ENCODE results near the gene BLVRB. TPM values are rescaled to one million over a fixed set of nuclear protein-coding genes. Genes with fewer than 3 reads are reported as not detected.

BLVRB gene
- total RNA-seq, 1 donor from 2014 or later, result 132 TPM

GRCh38 chr19:40511487-40511886 is 45.9 kb upstream of the BLVRB start:
- H3K9me3 ChIP-seq, result no peaks in the 10 kb centered on the region
- H3K36me3 ChIP-seq, result no peaks in the 10 kb centered on the region
- H3K27ac ChIP-seq, result no peak overlapping the region
- intact Hi-C loops (cut with DNase I), result no loop called here
- TF ChIP-seq, protein P1, sequence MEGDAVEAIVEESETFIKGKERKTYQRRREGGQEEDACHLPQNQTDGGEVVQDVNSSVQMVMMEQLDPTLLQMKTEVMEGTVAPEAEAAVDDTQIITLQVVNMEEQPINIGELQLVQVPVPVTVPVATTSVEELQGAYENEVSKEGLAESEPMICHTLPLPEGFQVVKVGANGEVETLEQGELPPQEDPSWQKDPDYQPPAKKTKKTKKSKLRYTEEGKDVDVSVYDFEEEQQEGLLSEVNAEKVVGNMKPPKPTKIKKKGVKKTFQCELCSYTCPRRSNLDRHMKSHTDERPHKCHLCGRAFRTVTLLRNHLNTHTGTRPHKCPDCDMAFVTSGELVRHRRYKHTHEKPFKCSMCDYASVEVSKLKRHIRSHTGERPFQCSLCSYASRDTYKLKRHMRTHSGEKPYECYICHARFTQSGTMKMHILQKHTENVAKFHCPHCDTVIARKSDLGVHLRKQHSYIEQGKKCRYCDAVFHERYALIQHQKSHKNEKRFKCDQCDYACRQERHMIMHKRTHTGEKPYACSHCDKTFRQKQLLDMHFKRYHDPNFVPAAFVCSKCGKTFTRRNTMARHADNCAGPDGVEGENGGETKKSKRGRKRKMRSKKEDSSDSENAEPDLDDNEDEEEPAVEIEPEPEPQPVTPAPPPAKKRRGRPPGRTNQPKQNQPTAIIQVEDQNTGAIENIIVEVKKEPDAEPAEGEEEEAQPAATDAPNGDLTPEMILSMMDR (IDR thresholded peaks at IDR 0.05), result no peak
- no peak for DNase-seq
- no peaks in the 10 kb centered on the region for H3K4me1 ChIP-seq
- ATAC-seq, result no peak
- peaks cover 43% of the 10 kb centered on the region for H3K27me3 ChIP-seq
- H3K4me3 ChIP-seq, result no peak overlapping the region

- no peak overlapping the region for H3K4me3 ChIP-seq
- TF ChIP-seq, protein P1 (IDR thresholded peaks at IDR 0.05), result no peak
- peaks cover 41% of the 10 kb centered on the region for H3K27me3 ChIP-seq
- H3K27ac ChIP-seq, result no peak overlapping the region
- H3K9me3 ChIP-seq, result no peaks in the 10 kb centered on the region
- intact Hi-C loops (cut with DNase I), result no loop called here
- no peaks in the 10 kb centered on the region for H3K4me1 ChIP-seq
- no peak for DNase-seq
- no peak for ATAC-seq
- H3K36me3 ChIP-seq, result no peaks in the 10 kb centered on the region
Measured at GRCh38 chr19:40510526-40511115, 45.1 kb upstream of the BLVRB start.

GRCh38 chr19:40508739-40509260 is 43.3 kb upstream of the BLVRB start:
- DNase-seq, result no peak
- TF ChIP-seq, protein P1 (IDR thresholded peaks at IDR 0.05), result no peak
- H3K27me3 ChIP-seq, result peaks cover 24% of the 10 kb centered on the region
- H3K27ac ChIP-seq, result no peak overlapping the region
- H3K36me3 ChIP-seq, result no peaks in the 10 kb centered on the region
- H3K9me3 ChIP-seq, result no peaks in the 10 kb centered on the region
- intact Hi-C loops (cut with DNase I), result no loop called here
- H3K4me3 ChIP-seq, result no peak overlapping the region
- no peak for ATAC-seq
- no peaks in the 10 kb centered on the region for H3K4me1 ChIP-seq

GRCh38 chr19:40507892-40508291 is 42.3 kb upstream of the BLVRB start:
- Histone ChIP-seq H3K27me3 (peaks cover 15% of the 10 kb centered on the region), H3K27ac (no peak overlapping the region), H3K36me3 (no peaks in the 10 kb centered on the region), H3K4me3 (no peak overlapping the region), H3K9me3 (no peaks in the 10 kb centered on the region), H3K4me1 (no peaks in the 10 kb centered on the region)
- TF ChIP-seq, protein P1 (IDR thresholded peaks at IDR 0.05), result no peak
- no peak for DNase-seq
- ATAC-seq, result no peak
- intact Hi-C loops (cut with DNase I), result no loop called here

GRCh38 chr19:40506099-40506498 is 40.6 kb upstream of the BLVRB start:
- Histone ChIP-seq H3K4me1 (no peaks in the 10 kb centered on the region), H3K27ac (no peak overlapping the region), H3K36me3 (no peaks in the 10 kb centered on the region), H3K4me3 (no peak overlapping the region), H3K9me3 (no peaks in the 10 kb centered on the region), H3K27me3 (no peaks in the 10 kb centered on the region)
- DNase-seq, result no peak
- TF ChIP-seq, protein P1 (IDR thresholded peaks at IDR 0.05), result no peak
- intact Hi-C loops (cut with DNase I), result no loop called here
- ATAC-seq, result no peak

- no peak overlapping the region for H3K27ac ChIP-seq
- TF ChIP-seq, protein P1 (IDR thresholded peaks at IDR 0.05), result no peak
- no peaks in the 10 kb centered on the region for H3K36me3 ChIP-seq
- no peak overlapping the region for H3K4me3 ChIP-seq
- no peaks in the 10 kb centered on the region for H3K9me3 ChIP-seq
- no peaks in the 10 kb centered on the region for H3K27me3 ChIP-seq
- no peaks in the 10 kb centered on the region for H3K4me1 ChIP-seq
- DNase-seq (no peak), ATAC-seq (no peak)
- intact Hi-C loops (cut with DNase I), result no loop called here
Measured at GRCh38 chr19:40503320-40503695, 37.8 kb upstream of the BLVRB start.
